ENCODE measurements around the gene LPP.

- TF ChIP-seq, protein P1, sequence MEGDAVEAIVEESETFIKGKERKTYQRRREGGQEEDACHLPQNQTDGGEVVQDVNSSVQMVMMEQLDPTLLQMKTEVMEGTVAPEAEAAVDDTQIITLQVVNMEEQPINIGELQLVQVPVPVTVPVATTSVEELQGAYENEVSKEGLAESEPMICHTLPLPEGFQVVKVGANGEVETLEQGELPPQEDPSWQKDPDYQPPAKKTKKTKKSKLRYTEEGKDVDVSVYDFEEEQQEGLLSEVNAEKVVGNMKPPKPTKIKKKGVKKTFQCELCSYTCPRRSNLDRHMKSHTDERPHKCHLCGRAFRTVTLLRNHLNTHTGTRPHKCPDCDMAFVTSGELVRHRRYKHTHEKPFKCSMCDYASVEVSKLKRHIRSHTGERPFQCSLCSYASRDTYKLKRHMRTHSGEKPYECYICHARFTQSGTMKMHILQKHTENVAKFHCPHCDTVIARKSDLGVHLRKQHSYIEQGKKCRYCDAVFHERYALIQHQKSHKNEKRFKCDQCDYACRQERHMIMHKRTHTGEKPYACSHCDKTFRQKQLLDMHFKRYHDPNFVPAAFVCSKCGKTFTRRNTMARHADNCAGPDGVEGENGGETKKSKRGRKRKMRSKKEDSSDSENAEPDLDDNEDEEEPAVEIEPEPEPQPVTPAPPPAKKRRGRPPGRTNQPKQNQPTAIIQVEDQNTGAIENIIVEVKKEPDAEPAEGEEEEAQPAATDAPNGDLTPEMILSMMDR (IDR thresholded peaks at IDR 0.05 in 2 of 3, conservative IDR thresholded peaks at IDR 0.05 in 1 of 3; ENCODE audit: borderline replicate concordance in 1 of 3, insufficient read depth in 1 of 3, low read depth in 2 of 3, low read length in 2 of 3) = no peak
- TF ChIP-seq EZH2 (IDR thresholded peaks at IDR 0.05) (no peak), ZFX (IDR thresholded peaks at IDR 0.05) (no peak), JUND (IDR thresholded peaks at IDR 0.05) (no peak), EZH2phosphoT487 (IDR thresholded peaks at IDR 0.05; ENCODE audit: borderline replicate concordance) (no peak), RAD21 (IDR thresholded peaks at IDR 0.05; ENCODE audit: low read depth) (no peak)
Observed at GRCh38 chr3:188254520-188255070, 100.6 kb downstream of the LPP start.
